Measurements from ENCODE around the gene DAB2IP.

DNA sequence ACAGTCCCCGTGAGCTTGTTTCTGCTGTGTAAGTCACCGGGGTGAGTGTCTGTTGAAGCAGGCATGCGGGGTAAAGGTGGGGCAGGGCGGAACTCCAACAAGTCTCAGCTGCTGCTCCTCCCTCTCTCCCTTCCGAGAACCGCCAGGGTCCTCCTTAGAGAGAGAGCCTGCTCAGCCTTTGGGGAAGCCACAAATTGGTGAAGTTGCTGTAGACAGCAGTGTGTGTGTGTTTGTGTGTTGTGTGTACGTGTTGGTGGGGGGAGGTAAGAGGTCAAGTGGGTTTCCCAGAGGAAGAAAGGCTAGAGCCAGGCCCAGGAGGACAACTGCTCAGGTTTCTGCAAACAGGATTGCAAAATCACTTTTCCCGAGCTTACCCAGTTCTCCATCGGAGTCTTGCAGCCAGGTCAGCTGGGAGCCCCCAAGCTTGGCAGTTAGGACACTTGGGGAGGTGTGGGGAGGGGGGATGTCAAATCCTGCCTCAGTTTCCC is 38.9 kb upstream of the DAB2IP start:
- TF ChIP-seq, protein P1, sequence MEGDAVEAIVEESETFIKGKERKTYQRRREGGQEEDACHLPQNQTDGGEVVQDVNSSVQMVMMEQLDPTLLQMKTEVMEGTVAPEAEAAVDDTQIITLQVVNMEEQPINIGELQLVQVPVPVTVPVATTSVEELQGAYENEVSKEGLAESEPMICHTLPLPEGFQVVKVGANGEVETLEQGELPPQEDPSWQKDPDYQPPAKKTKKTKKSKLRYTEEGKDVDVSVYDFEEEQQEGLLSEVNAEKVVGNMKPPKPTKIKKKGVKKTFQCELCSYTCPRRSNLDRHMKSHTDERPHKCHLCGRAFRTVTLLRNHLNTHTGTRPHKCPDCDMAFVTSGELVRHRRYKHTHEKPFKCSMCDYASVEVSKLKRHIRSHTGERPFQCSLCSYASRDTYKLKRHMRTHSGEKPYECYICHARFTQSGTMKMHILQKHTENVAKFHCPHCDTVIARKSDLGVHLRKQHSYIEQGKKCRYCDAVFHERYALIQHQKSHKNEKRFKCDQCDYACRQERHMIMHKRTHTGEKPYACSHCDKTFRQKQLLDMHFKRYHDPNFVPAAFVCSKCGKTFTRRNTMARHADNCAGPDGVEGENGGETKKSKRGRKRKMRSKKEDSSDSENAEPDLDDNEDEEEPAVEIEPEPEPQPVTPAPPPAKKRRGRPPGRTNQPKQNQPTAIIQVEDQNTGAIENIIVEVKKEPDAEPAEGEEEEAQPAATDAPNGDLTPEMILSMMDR (IDR thresholded peaks at IDR 0.05; ENCODE audit: insufficient read depth, low read length, poor library complexity, severe bottlenecking): no peak
- TF ChIP-seq EZH2phosphoT487 (conservative IDR thresholded peaks at IDR 0.05; ENCODE audit: low read length): no peak
